Mesodermal cell (in vitro differentiated cells): ENCODE measurements around the gene ARID4B.

Experiments
- H3K27ac ChIP-seq: 2 replicates; pipeline ENCODE4 v1.7.0; 2013; ENCODE audit warnings: mild to moderate bottlenecking, low read depth, low read length, moderate library complexity; ENCODE audit not compliant: severe bottlenecking
- H3K36me3 ChIP-seq: 2 replicates; pipeline ENCODE4 v1.7.1; 2013; ENCODE audit warnings: mild to moderate bottlenecking, low read length, moderate library complexity; ENCODE audit not compliant: control insufficient read depth, insufficient read depth
- H3K4me1 ChIP-seq: one replicate; pipeline ENCODE4 v1.7.1; 2013; ENCODE audit warnings: mild to moderate bottlenecking, low read length; ENCODE audit not compliant: insufficient read depth, control insufficient read depth, poor library complexity, severe bottlenecking
- H3K4me3 ChIP-seq: 2 replicates; pipeline ENCODE4 v1.7.0; 2013; ENCODE audit warnings: low read length, control low read depth, mild to moderate bottlenecking; ENCODE audit not compliant: insufficient read depth, poor library complexity, severe bottlenecking; ENCODE audit errors: extremely low read depth
- H3K9me3 ChIP-seq: 2 replicates; pipeline ENCODE4 v1.7.1; 2013; ENCODE audit warnings: mild to moderate bottlenecking, low read length, moderate library complexity; ENCODE audit not compliant: control insufficient read depth
- WGBS, 2 experiments: methylation state at CpG; one replicate each; pipeline ENCODE4 v1.1.5; 2013; ENCODE audit warnings: missing lambda C conversion rate in 2 of 2; ENCODE audit not compliant: insufficient coverage in 2 of 2; 5-methylcytosine and 5-hydroxymethylcytosine counted together

Gene ARID4B

DNA sequence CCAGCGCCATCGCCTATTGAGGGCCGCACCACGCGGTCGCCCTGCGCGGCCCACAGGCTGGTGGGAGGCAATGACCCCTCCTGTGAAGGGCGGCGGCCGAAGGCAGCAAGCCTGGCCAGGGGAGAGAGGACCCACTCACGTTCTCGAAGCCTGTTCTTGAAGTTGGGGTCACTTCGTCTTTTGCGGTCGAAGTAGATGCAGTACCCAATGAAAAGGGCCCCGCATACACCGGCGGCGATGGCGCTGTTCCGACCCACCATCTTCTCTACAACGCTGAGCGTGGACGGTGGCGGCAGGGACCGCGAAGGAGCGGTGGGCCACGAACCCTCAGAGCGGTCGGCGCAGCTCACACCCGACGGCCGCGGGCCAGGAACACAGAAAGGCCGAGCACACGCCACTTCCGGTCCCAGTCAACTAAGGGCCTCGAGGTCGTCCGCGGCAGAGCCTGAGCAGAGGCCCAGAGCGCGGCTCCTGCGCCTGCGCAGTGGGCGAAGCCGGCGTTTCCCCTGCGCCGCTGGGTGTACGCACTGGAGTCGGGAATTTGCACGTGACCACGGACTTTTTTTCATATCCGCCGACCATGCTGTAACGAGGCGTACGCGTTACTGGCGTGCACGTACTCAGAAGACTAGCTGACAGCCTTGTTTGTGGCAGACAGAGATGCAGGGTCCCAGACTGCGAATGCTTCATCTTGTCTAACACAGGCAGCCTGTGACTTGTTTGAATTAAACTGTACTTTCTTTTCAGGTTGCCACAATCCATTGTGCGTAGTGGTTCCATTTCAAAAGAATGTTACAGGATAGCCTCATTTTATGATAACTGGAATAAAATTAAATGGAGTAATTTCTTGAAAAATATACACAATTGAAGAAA lies 199.3 kb downstream of the ARID4B start, which contains the start of gene TOMM20:
TOMM20 (minus strand) TSS at position 382 of the 873 bp plus-strand sequence; CDS start at position 260, 122 bp downstream.
- 1% methylated on average over 55 to 57 of the region's 67 CpGs for WGBS, 2 experiments
- H3K9me3 ChIP-seq = no peaks in the 10 kb centered on the region
- H3K36me3 ChIP-seq = peaks cover 58% of the 10 kb centered on the region
- peak within 1 kb of the TSS; percentile 98 for H3K27ac ChIP-seq
- peaks cover 4% of the 10 kb centered on the region for H3K4me1 ChIP-seq
- peak within 1 kb of the TSS; percentile 87 for H3K4me3 ChIP-seq

DNA sequence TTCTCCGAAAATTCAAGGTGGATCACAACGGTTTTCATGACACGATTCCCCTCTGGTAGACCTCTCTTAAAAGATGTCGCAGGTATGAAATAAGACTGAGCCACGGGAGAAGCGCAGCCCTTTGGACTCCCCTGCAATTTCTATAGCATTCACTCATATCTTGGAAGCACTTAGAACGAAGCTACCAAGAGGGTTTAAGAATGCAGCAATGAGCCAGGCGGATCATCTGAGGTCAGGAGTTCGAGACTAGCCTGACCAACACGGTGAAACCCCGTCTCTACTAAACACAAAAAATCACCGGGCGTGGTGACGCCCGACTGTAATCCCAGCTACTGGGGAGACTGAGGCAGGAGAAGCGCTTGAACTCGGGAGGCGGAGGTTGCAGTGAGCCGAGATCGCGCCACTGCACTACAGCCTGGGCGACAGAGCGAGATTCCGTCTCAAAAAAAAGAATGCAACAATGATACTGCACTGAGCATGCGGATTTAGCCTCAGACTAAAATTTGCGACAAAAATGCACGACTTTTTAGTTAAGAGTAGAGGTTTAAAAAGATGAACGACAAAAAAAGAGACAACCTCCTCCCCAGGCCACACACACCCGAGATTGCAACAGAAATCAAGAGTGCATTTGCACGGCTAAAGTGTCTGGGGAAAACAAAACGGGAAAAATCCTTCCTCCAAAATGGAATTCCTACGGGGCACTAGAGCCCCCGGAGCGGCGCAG lies 200.1 kb downstream of the ARID4B start:
- H3K27ac ChIP-seq = peak overlapping the region; percentile 98
- H3K4me3 ChIP-seq = peak overlapping the region; percentile 87
- peaks cover 4% of the 10 kb centered on the region for H3K4me1 ChIP-seq
- 2% methylated on average over 22 to 26 of the region's 35 CpGs for WGBS, 2 experiments
- no peaks in the 10 kb centered on the region for H3K9me3 ChIP-seq
- peaks cover 59% of the 10 kb centered on the region for H3K36me3 ChIP-seq

GRCh38 chr1:235127203-235127602 lies 200.8 kb downstream of the ARID4B start:
- WGBS, 2 experiments = 22 to 43% methylated on average over 3 to 4 of the region's 4 CpGs
- Histone ChIP-seq H3K4me3 (peak overlapping the region; percentile 87), H3K9me3 (no peaks in the 10 kb centered on the region), H3K27ac (no peak overlapping the region), H3K4me1 (peaks cover 4% of the 10 kb centered on the region), H3K36me3 (peaks cover 55% of the 10 kb centered on the region)

GRCh38 chr1:235124665-235125064 lies 203.3 kb downstream of the ARID4B start:
- Histone ChIP-seq H3K4me3 (no peak overlapping the region), H3K27ac (no peak overlapping the region), H3K9me3 (no peaks in the 10 kb centered on the region), H3K36me3 (peaks cover 64% of the 10 kb centered on the region), H3K4me1 (no peaks in the 10 kb centered on the region)
- WGBS, 2 experiments = no CpG with 5 or more reads among the region's 1 CpG

- Histone ChIP-seq H3K4me3 (no peak overlapping the region), H3K4me1 (no peaks in the 10 kb centered on the region), H3K36me3 (peaks cover 70% of the 10 kb centered on the region), H3K9me3 (no peaks in the 10 kb centered on the region), H3K27ac (no peak overlapping the region)
- WGBS, 2 experiments = 92 to 100% methylated on average over 4 to 7 of the region's 9 CpGs
These were observed 203.9 kb downstream of the ARID4B start for GRCh38 chr1:235124111-235124510.

GRCh38 chr1:235122348-235122747 lies 205.6 kb downstream of the ARID4B start:
- H3K27ac ChIP-seq = no peak overlapping the region
- H3K4me1 ChIP-seq = no peaks in the 10 kb centered on the region
- H3K9me3 ChIP-seq = no peaks in the 10 kb centered on the region
- no peak overlapping the region for H3K4me3 ChIP-seq
- H3K36me3 ChIP-seq = peaks cover 86% of the 10 kb centered on the region
- 88 to 100% methylated on average over 1 of the region's 1 CpG for WGBS, 2 experiments
